Adrenal gland (tissue), 19 donors: ENCODE measurements around the gene MAP3K2. TPM values are rescaled to one million over a fixed set of nuclear protein-coding genes. Genes with fewer than 3 reads are reported as not detected.

Experiments
- DNase-seq, 7 donors: peaks; one replicate each; pipeline ENCODE4 v3.0.0-alpha.2; 2019 to 2020
- H3K27ac ChIP-seq, 5 donors: fragments of 200-600 bp; sonication (generic) in 4 of 5; 1 replicate in 3 of 5; 2 replicates in 2 of 5; pipeline versions ENCODE4 v1.5.1 to v1.8.0; 2016 to 2020; ENCODE audit warnings: mild to moderate bottlenecking in 1 of 5
- H3K27me3 ChIP-seq: fragments of 200-600 bp; 2 replicates; pipeline ENCODE4 v1.8.0; 2021
- H3K36me3 ChIP-seq, 2 donors: fragments of 200-600 bp; replicated peaks in 1 of 2; 1 replicate in 1 of 2; 2 replicates in 1 of 2; pipeline versions ENCODE4 v1.5.1 to v1.8.0; 2018 to 2022
- H3K4me1 ChIP-seq, 2 donors: fragments of 200-600 bp; replicated peaks in 1 of 2; 1 replicate in 1 of 2; 2 replicates in 1 of 2; pipeline versions ENCODE4 v1.5.1 to v1.8.0; 2018 to 2021
- H3K4me3 ChIP-seq, 4 donors: fragments of 200-600 bp; sonication (generic) in 3 of 4; one replicate each; pipeline ENCODE4 v1.5.1; 2016 to 2018
- H3K9me3 ChIP-seq, 3 donors: fragments of 200-600 bp; sonication (generic) in 1 of 3; replicated peaks in 1 of 3; 1 replicate in 2 of 3; 2 replicates in 1 of 3; pipeline versions ENCODE4 v1.5.1 to v1.8.0; 2016 to 2021
- CTCF ChIP-seq, 6 experiments: fragments of 450-650 bp in 4 of 6; fragments of 200-600 bp in 2 of 6; sonication (generic) in 1 of 6; IDR thresholded peaks; 1 replicate in 5 of 6; 2 replicates in 1 of 6; pipeline versions ENCODE4 v1.5.1 to v1.8.0; 2016 to 2021; ENCODE audit warnings: antibody characterized with exemption in 6 of 6, mild to moderate bottlenecking in 2 of 6, moderate library complexity in 1 of 6
- POLR2A ChIP-seq, 2 donors: fragments of 450-650 bp; IDR thresholded peaks; one replicate each; pipeline ENCODE4 v1.6.1; 2017; ENCODE audit warnings: antibody characterized with exemption in 2 of 2, mild to moderate bottlenecking in 2 of 2, moderate library complexity in 1 of 2
- WGBS, 4 donors: extraction: QIAGEN DNeasy Blood & Tissue Kit in 2 of 4; methylation state at CpG; one replicate each; pipeline versions ENCODE4 v1.1.5 to v1.1.7; 2013 to 2017; 5-methylcytosine and 5-hydroxymethylcytosine counted together
- intact Hi-C, 2 donors: fragments of 100-400 bp; cut with DNase I; formaldehyde crosslinking; loops; one replicate each; pipeline versions ENCODE4 v1.14.1 to v1.15.0; 2022 to 2023
- long read RNA-seq, 10 donors: library from polyadenylated mRNA in 3 of 10; unstranded in 2 of 10; stranded (forward) in 1 of 10; transcript quantifications; one replicate each; pipeline ENCODE4 v2.0.0 and lab custom pipeline, GENCODE V29; 2021 to 2026
- polyA plus RNA-seq, 3 donors: library from polyadenylated mRNA; stranded (reverse); fragments of 200-250 nt in 2 of 3; fragments of 350-450 nt in 1 of 3; fragmentation: Illumina TruSeq in 1 of 3; extraction: RNeasy Lipid Tissue Mini Kit (QIAGEN cat#74804) in 1 of 3; gene quantifications; one replicate each; pipeline ENCODE4 v1.2.3, GENCODE V29; 2013 to 2014
- total RNA-seq, 9 donors: library from RNA; depleted of rRNA in 4 of 9; stranded (reverse); fragments of >200 nt in 4 of 9; fragments of 120-200 nt in 1 of 9; fragmentation: NEBNext Ultra II Directional in 1 of 9; extraction: Animal tissue kit (Norgen Biotek cat#: 25700) in 1 of 9; gene quantifications; one replicate each; pipeline versions ENCODE4 v1.1.0 to v1.2.4, GENCODE V29; 2013 to 2023
- donor health status: healthy with polysubstance abuse.
- donor health status: Bipolar disorder and iron deficiency.
- donor health status: DM: yes; HTN: yes; CAD: no.
- donor health status: DM: no; HTN: no; CAD: no.
- donor health status: DM: no; HTN: no; CAD: no.
- donor health status: DM: yes; HTN: yes; CAD: no.

The MAP3K2 gene, protein sequence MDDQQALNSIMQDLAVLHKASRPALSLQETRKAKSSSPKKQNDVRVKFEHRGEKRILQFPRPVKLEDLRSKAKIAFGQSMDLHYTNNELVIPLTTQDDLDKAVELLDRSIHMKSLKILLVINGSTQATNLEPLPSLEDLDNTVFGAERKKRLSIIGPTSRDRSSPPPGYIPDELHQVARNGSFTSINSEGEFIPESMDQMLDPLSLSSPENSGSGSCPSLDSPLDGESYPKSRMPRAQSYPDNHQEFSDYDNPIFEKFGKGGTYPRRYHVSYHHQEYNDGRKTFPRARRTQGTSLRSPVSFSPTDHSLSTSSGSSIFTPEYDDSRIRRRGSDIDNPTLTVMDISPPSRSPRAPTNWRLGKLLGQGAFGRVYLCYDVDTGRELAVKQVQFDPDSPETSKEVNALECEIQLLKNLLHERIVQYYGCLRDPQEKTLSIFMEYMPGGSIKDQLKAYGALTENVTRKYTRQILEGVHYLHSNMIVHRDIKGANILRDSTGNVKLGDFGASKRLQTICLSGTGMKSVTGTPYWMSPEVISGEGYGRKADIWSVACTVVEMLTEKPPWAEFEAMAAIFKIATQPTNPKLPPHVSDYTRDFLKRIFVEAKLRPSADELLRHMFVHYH
- total RNA-seq = 10 to 100 TPM; 43.0 to 91.6 (median 55.1) TPM
- polyA plus RNA-seq = 10 to 100 TPM in 2 of 3 donors, 1 to 10 TPM in 1; 4.2 to 17.1 (median 11.0) TPM
- long read RNA-seq, donor 1 = 0 reads
- long read RNA-seq, donor 2 = 0 reads
- long read RNA-seq, donor 3, partial matches to known transcripts = 0 of 9 reads
- long read RNA-seq, donor 3, other reads (novel, unspliced or antisense) = 9 of 9 reads
- long read RNA-seq, donor 4, partial matches to known transcripts = 0 of 5 reads
- long read RNA-seq, donor 4, other reads (novel, unspliced or antisense) = 5 of 5 reads
- long read RNA-seq, donor 5, partial matches to known transcripts = 3 of 20 reads
- long read RNA-seq, donor 5, other reads (novel, unspliced or antisense) = 17 of 20 reads
- long read RNA-seq, donor 6, partial matches to known transcripts = 1 of 5 reads
- long read RNA-seq, donor 6, other reads (novel, unspliced or antisense) = 4 of 5 reads
- long read RNA-seq, donor 7 = 0 reads
- long read RNA-seq, donor 8 = 0 reads
- long read RNA-seq, donor 9 = 0 reads
- long read RNA-seq, donor 10 = 0 reads

DNA sequence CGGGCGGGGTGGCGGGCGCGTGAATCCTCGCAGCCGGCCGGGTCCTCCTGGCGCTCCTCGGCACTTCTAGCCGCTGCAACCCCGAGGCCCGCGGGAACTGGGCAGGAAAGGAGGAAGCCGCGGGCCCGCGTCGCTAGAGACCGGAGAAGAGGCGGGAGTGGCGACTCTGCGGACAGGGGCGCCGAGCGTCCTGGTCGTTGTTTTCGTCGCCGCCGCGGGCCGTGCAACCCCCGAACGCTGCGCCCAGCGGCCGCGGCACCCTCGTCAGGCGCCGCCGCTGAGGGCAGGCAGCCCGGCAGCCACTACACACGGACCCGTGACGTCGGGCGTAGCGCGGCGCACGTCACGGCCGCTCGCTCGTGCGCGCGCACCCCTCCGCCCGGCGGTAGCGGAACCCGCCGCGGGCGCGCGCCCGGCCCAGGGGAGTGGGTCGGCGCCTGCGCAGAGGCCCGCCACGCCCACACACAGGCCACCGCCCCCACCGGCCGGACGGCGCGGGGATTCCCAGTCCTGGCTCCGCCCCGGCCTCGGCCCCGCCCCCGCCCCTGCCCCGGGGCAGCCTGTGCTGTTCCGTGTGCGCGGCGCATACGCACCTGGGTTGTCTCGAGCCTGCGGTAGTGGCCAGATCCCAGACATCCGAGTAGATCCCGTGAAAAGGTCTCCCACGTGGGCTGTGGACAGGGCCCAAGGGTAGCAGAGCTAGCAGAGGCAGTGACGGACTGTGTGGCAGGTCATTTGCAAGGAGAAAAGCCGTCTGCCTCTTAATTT lies at the start of gene MAP3K2:
TSS of gene MAP3K2 (minus strand) at position 321 of the 768 bp plus-strand sequence. CDS start 44,846 bp downstream, outside the sequence.
- TF ChIP-seq POLR2A (IDR thresholded peaks at IDR 0.05) (peak; percentile 96 to 97), CTCF (IDR thresholded peaks at IDR 0.05) (no peak)
- Histone ChIP-seq H3K27ac (peak within 1 kb of the TSS; percentile 99 to 100 (median 100)), H3K36me3 (no peaks in the 10 kb centered on the region), H3K4me1 (peaks cover 6 to 28% of the 10 kb centered on the region in 2 donors), H3K4me3 (peak within 1 kb of the TSS; percentile 58 to 98 (median 73)), H3K9me3 (no peaks in the 10 kb centered on the region), H3K27me3 (no peaks in the 10 kb centered on the region)
- peak; percentile 91 to 97 (median 94) for DNase-seq
- intact Hi-C loops = no loop called here
- 0% methylated on average over 8 to 100 of the region's 100 CpGs for WGBS, 4 donors

GRCh38 chr2:127437056-127437455 lies 49.3 kb upstream of the MAP3K2 start:
- intact Hi-C loops = no loop called here
- 89 to 93% (median 91%) methylated on average over 6 to 9 of the region's 9 CpGs for WGBS, 4 donors
- no peaks in the 10 kb centered on the region for H3K27me3 ChIP-seq

DNA sequence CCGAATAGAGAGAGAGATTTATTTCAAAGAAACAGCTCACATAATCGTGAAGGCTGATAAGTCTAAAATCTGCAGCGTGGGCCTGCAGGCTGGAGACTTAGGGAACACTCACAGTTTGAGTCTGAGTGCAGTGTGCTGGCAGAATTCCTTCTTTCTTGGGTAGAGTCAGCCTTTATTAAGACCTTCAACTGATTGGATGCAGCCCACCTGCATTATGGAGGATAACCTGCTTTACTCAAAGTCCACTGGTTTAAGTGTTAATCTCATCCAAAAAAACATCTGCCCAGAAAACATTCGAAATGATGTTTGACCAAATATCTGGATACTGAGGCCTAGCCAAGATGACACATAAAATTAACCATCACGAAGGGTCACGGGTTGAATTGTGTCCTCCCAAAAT lies 46.7 kb upstream of the MAP3K2 start:
- no peaks in the 10 kb centered on the region for H3K36me3 ChIP-seq
- intact Hi-C loops = no loop called here
- H3K9me3 ChIP-seq = no peaks in the 10 kb centered on the region
- H3K27ac ChIP-seq = no peak overlapping the region
- H3K4me1 ChIP-seq = no peaks in the 10 kb centered on the region
- 90 to 96% (median 93%) methylated on average over 6 of the region's 6 CpGs for whole genome bisulfite sequencing, 4 donors
- no peak for DNase-seq
- no peak for TF ChIP-seq POLR2A (IDR thresholded peaks at IDR 0.05)
- TF ChIP-seq CTCF (IDR thresholded peaks at IDR 0.05) = no peak
- H3K27me3 ChIP-seq = no peaks in the 10 kb centered on the region
- H3K4me3 ChIP-seq = no peak overlapping the region

More at GRCh38 chr2:127437056-127437455, 49.3 kb upstream of the MAP3K2 start:
- Histone ChIP-seq H3K4me3 (no peak overlapping the region), H3K4me1 (no peaks in the 10 kb centered on the region), H3K36me3 (no peaks in the 10 kb centered on the region), H3K27ac (no peak overlapping the region), H3K9me3 (no peaks in the 10 kb centered on the region)
- TF ChIP-seq POLR2A (IDR thresholded peaks at IDR 0.05) (no peak), CTCF (IDR thresholded peaks at IDR 0.05) (no peak)
- DNase-seq = no peak
